ENCODE results near the gene CALML3.

The CALML3 gene

DNA sequence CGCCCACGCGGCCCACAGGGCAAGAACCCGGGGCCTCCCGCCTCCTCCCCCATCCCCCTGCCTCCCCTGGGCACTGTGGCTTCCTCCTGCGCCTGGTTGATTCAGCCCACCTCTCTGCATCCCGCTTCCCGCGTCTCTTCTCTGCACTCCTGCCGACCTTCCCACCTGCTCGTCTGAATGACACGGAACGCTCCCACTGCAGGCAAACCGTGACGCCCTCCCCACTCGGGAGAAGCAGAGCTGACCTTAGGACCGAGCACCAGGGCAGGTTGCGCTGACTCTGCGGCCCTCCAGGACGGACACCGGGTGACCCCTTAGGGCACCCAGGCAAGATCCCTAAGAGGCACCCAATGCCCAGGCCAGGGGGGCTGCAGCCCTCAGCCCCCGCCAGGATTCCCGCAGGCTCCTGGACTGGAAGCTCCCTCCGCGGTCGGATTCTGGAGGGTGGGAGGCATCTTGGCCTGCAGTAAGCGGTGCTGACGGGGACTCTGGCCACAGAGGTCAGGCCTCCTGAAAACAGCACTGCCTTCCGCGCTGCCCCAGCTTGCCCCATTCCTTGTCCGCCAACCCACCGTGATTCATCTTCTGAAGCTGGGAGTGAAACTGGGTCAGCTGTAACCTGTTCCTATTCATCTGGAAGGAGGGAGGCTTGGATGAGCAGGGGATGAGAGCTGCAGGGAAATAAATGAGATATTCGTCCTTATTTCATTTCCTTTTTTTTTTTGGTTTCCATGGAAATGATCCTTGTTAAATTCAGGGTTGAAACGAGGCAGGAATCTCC is 990 bp downstream of the CALML3 start:
- no peak for DNase-seq (ENCODE audit: low read depth)

DNA sequence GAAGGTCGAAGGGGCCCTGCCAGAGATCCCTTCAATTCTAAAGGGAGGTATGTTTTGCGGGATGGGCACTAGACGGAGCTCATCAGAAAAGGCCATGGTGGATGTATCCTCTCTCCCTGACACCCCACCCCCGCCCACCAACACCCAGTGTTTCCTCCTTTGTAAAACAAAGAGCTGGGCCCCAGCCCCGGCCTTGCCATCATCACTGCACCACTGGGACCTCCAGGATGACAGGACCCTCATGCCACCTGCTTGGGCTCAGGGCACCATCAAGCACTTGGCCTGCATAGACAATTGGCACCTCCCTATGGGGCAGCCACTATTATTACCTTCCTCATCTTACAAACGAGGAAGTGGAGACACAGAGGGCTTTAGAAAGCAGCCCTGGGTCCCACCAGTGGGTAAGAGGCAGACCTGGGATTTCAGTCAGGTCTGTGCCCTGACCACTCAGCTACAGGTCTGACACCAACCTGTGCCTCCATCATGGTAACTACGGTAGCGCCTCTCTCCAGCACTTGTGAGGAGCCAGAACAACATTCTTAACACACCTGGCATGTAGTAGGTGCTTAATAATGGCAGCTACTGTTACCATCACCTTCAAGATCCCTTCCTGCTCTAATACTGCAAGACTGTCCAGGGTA is 2.0 kb downstream of the CALML3 start:
- DNase-seq (ENCODE audit: low read depth) = no peak

DNA sequence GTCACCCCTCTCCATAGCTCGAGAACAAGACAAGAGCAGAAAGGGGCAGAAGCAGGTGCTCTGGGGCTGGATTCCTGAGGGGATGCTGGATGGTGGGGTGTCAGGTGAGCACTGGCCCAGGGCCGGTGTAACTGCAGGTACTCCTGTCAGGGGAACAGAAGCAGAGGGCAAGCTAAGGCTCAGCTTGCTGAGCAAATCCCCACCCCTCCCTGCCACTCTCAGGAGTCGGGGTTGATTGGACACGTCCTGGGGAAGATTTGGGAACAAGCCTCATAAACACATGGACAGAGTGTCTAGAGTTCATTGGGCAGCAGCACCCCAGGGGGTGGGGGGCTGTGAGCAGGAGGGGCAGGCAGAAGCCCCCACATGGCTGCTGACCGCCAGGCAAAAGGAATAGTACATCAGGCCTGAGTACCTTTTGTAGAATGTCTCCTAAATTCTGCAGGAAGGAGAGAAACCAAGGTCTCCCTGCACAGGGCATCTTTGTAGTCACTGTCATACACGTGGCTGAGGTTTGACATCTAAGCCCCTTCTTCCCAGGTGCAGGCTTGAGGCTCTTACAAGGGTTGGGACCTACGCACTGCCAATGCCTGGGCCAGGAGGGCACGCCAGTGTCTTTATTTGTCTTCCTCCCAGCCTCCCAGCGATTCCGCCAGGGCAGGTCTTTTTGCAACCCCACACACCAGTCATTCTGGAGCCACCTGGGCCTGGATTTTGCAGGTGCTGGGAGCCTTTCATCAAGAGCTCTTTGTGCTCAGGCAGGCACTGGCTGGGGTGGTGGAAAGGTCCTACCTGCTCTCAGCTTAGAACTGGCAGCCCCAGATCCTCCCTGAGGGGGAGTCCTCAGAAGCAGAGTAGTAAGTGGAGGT is 2.8 kb downstream of the CALML3 start:
- DNase-seq (ENCODE audit: low read depth) = no peak

DNA sequence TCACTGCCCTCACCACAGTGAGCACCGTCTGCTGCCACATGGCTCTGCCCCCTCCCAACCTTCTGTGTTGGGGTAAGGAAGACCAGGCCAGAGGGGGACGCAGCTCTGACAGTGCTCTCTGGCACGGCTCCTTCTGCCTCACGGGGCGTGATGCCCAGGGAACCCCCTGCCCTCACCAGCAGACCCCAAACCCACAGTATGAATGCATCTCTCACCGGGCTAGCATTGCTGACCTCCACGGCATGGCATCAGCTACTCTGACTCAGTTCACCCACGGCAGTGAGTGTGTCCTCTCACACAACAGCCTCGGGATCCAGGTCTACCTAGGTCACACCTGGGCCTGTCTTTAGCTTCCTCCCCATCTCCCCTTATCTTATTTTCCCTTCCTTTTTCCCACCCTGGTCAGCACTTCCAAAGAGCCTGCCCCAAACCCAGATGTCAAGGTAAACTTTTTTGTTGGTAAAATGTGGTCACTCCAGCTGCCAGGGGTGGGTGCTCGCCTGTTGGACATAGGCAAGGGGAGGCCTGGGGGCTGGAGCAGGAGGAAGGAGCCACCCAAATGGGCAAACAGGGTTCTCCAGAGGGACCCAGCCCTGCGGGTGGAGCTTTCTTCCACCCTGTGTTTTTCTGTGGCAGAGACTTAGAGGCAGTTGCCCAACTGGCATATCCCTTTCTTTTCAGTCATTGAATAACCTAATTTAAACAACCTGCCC is 4.4 kb downstream of the CALML3 start:
- DNase-seq (ENCODE audit: low read depth) = no peak

DNA sequence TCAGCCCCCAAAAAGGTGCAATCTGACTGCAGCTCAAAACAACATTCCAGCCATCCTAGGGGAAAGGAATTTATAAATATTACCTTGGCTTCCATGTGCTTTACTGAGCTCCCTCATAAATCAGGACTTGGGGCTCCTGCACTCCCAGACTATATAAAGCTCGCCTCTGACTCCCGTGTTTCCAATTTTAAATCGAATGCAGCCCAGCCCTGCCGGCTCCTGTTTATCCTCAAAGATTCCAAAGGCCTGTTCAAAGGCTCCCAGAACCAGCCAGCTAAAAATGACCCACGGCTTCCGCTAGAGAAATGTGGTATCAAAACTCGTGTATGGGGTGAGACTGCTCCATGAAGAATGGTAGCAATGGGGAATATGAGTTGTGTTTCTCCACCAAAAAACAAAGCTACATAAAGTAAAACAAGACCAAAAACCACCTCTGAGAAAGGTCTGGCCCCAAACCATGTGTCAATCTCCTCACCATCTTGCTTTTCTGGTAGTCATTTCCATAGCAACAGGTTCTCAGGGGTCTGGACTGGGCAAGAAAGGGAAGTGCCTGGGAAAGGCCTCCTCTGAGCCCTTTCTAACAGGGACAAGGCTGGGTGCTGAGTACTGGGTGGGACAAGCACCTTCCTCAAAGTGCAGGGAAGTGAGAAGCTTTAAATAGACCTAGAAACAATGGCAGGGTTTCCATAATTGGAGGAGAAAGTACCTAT is 5.1 kb downstream of the CALML3 start:
- DNase-seq (ENCODE audit: low read depth) = no peak

DNA sequence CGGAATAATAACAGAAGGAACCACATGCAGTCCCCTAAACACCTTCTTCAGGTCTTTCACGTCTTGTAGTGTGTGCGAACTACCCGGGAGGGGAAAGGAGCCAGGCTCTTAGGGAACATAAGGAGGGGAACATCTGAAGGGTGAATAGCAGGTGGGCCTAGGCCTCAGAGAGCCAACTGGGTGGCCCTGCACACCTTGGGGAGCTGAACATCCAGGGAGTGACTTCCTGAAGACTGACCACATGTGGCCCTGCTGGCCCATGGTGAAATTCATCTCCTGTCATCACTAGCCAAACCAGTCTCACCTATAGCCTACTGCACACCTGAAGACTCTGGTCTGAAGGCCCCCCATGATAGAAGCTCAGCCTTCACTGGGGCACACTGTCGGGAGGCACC is 5.6 kb downstream of the CALML3 start:
- no peak for DNase-seq (ENCODE audit: low read depth)

DNA sequence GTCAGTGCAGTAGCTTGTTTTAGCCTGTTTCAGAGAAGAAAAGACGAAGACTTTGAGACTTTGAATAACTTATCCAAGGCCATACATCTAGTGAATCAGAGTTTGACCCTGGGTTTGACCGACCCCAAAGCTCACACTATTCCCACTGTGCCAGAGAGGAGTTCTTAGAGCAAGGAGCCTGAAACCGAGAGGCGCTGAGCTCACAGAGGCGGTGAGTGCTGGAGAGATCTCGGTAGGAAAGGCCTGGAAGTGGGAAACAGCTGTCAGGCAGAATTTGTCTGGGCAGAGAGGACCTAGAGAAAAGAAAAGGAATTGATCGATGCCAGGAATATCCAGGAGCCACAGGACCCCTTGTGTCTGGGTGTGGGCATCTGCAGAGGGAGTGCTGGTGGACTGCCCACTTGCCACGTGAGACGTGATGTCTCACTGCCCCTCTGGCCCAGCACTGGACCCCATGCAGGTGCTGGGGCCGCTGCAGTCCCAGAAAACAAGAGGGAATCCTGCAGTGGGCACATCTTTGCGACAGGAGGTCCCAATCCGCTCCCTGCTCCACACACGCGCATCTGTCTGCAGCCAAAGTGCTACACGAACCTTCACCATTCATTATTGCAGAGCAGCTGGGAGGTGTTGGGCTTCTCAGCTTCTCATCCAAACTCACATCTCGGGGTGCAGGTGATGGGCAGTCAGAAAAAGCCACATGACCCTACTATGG is 6.2 kb downstream of the CALML3 start:
- DNase-seq (ENCODE audit: low read depth) = no peak

DNA sequence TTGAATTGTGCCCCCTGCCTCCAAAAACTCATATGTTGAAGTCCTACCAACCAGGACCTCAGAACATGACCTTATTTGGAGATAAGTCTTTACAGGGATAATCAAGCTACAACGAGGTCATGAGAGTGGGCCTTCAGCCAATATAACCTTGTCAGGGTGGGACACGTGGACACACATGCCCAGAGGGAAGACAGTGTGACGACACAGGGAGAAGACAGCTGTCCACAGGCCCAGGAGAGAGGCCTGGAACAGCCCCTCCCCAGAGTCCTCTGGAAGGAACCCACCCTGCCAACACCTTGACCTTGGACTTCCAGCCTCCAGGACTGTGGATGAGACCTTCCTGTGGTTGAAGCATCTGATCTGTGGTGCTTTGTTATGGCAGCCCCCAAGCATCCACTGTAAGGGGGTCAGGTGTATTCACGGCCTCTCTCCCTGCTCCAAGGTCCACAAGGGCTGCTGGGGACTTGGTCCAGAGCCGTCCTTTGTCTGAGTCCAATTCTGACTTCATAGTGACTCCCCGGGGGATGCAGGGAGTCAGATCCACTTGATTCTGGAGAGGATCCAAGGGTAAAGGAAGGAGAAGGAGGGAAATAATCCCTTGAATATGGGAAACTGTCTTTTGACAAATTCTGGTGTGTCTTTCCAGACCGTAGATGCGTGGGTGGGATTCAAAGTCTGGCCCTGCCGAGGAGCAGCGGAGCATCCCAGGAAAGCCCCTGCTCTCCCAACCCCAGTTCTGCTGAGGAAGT is 7.0 kb downstream of the CALML3 start:
- DNase-seq (ENCODE audit: low read depth) = no peak

DNA sequence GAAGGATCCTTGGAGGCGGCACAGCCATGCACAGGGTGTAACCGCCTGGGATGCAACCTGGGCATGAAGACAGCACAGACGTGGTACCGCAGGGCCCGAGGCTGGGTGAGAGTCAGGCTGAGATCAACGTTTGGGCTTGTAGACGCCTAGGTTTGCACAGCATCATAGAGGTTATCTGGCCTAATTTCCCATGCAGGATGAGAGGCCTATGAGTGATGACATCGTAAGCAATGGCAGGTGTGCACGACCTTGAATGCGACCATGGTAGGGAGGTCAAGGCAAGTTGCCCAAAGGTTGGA is 7.5 kb downstream of the CALML3 start:
- no peak for DNase-seq (ENCODE audit: low read depth)

DNA sequence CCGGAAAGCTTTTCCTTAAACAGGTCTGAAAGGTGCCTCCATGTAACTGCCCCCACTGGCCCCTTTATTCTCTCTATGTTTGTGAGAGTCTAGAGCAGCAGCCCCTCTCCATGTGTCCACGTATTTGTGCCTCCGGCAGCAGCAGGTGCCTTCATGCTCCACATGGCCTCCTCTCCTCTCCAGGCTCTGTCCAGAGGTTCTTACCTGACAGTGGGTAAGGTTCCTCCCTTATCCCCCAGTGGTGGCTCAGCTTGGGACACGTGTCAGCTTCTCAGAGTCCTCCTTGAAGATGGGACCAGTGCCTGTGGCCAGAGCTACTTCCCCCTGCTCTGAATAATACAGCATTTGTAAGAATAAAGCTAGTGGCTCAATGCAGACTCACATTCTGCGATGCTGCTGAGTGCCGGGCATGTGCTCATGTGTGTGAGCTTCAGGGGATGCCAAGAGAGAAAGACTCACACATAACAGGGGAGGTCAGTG is 7.9 kb downstream of the CALML3 start:
- no peak for DNase-seq (ENCODE audit: low read depth)

DNA sequence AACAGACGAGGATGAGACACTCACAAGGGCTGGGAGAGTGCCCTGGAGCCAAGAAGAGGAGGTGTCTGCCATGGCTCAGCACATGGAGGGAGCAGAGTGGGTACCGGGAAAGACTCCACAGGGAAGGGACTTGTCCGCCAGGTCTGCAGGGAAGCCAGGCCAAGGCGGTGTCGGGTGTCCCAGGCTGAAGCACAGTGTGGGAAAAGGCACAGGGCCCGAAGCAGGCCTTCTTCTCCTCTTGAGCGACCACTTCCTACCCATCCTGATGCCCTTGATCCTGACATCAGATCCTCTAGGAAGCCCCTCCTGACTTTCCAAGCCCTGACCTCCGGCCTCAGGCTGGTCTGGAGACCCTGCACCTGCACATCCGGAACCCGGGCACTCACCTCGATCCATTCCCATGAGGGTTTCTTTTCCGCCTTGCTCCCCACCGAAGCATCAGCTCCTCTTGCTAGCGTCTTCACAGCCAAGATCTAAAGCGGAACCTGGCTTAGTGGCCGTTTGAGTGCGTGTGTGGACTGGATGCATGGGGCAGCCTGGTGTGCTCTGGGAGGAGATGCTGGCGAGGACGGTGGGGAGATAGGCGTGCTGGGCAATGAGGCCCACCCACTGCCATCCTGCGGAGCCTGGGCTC is 8.5 kb downstream of the CALML3 start:
- no peak for DNase-seq (ENCODE audit: low read depth)

DNA sequence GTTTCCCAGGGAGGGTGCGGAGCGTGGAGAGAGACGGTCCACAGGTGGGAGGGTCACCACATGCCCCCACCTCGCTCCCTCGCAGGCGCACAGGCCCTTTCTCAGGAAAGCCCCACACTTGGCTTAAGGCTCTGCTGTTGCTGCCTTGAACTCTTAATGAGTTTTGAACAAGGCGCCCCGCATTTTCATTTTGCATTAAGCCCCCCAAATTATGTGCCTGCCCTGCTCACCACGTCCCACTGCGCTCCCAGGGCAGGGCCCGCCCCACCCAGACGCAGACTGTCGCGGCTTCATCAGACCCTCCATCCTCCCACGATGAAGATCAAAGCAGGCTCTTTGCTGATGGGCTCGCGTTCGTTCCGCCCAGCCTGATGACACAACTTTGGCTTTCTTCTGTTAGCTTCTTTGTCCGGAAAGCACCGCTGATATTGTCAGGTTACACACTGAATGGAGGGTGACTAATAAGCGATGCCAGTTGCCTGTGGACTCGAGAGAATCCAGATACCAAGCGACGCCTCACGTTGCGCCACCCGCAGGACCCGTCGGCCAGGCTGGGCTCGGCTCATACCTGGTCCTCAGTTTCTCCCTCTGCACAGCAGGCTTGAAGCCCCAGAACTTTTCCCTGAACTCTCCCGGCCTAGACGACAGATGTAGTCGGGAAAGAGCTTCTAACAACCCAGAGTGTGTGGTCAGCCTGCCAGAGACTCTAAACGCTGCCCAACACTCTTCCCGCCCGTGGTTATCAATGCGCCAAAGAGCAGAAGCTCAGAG is 9.5 kb downstream of the CALML3 start:
- no peak for DNase-seq (ENCODE audit: low read depth)

DNA sequence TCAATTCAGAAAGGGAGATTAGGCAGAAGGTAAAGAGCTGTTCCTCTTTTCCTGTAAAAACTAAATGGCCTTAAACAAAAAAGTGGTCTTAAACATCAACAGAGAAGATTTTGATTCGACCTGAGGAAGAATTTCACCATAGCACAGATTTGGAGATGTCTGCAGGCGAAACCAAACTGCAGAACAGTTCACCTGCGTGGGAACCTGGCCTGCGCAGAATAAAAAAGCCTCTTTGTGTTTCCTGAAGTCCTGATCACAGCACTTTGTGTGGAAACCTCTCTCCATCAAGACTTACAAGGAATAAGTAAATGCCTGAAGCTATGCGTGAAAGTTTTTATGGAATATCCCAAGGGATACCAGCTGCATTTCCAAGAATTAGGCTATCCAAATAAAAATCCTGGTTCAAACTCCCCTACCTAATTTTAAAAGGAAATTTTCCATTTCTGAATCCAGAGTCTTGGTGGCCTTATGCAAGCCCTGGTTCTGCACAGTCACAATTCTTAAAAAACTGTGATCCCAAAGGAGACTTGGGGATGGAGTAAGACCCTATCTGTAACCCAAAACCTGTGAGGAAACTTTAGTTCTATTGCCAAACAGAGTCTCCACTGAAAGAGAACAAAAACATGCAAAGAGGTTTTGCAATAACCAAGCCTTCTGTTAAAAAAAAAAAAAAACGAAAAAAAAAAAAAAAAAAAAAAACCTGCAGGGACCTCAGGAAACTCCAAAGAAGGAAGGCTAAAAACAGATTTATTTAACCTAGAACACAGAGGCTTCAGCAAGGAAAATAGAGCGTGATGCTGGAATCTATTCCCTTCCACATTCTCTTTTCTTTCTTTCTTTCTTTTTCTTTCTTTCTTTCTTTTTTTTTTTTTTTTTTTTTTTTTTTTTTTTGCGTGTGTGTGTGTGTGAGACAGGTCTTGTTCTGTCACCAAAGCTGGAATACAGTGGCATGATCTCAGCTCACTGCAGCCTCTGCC is 10.4 kb downstream of the CALML3 start:
- no peak for DNase-seq (ENCODE audit: low read depth)

DNA sequence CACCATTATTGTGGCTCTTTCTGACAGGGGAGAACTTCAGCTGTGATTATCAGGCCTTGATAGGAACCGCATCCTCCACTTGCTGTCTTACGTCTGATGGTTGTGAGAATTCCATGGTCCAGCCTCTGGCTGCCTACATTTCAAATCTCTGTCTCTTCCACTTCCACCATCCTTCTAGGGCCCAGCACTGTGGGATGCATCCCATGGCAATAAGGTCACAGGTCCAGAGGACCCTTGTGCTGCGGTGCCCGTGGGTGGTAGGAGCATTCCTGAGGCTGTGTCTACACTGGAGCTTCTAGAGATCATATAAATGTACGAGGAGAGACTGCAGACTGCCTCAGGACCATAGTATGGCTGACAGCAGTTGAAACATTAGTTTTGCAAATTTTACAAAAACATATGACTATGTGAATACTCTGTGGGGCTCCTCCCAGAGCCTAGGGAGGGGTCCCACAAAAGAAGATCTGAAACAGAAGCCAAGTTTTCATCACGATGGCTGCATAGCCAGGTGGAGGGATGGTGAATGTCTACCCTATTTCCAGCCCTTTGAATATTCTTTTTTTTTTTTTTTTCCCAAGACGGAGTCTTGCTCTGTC is 11.8 kb downstream of the CALML3 start:
- DNase-seq (ENCODE audit: low read depth) = no peak

DNA sequence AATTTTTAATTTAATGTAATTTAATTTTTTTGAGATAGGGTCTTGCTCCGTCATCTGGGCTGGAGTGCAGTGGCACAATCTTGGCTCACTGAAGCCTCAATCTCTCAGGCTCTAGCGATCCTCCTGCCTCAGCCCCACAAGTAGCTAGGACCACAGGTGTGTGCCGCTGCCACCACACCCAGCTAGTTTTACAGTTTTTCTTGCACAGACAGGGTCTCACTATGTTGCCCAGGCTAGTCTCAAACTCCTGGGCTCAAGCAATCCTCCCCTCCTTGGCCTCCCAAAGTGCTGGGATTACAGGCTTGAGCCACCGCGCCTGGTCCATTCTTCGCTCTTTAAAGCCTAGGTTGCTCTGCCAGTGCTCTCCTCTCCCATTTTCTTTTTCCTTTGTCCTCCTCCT is 12.9 kb downstream of the CALML3 start:
- DNase-seq (ENCODE audit: low read depth) = no peak

DNA sequence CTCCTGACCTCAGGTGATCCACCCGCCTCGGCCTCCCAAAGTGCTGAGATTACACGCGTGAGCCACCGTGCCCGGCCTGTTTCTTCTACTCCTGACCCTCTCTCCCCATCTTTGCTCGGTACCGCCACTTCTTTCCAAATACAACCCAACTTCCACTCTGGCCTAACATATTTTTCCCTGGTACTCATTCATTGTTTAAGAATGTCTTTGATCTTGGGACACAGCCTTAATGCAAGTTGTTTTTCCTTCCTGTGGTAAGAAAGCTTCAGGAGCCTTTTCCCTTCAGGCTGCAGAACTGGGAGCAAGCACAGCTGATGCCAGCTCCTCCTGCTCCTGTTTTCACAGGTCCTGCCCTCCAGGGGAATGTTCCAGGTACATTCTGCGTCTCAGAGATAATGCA is 13.7 kb downstream of the CALML3 start:
- no peak for DNase-seq (ENCODE audit: low read depth)

DNA sequence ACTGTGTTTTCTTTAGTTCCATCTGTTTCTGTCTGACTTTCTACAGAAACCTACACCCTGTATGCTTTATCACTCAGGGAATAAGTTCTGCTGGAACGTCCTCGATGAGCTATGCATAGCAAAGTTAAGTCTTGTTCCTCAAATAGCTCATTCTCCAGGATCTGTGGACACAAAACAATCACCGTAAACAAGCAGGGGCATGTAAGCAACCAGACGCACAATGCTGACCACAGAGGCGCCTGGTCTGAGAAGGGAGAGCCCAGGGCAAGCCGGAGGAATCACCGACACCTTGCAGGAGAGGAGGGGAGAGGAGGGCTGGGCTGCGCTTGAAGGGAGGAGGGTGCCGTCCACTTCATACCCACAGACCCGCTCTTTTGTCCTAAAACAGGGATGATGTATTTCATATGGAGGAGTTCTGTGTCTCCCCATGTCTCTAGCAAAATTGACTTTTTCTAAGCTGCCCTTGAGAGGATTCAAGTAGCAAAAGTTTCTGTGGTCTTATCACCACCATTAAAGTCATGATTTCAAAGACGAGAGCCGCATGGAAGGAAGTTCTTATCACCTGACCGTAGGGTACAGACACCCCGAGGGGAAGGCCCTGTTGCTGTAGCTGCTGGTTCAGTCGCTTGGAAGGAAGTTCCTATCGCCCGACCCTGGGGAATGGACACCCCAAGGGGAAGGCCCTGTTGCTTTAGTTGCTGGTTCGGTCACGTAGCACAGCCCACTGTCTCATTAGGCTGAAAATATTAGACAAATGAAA is 14.3 kb downstream of the CALML3 start:
- DNase-seq (ENCODE audit: low read depth) = no peak

All from stimulated activated CD8-positive, alpha-beta memory T cell treated with anti-CD3 and anti-CD28 coated beads, Interleukin-15, amount 100 ng/mL, for 24 hours (primary cell).